ENCODE results near the gene LARP4B. TPM values are rescaled to one million over a fixed set of nuclear protein-coding genes. Genes with fewer than 3 reads are reported as not detected.
A peak's percentile ranks its signal among the peaks of the same experiment; 100 is the strongest.

The LARP4B gene
- polyA plus RNA-seq, 1 donor = 51.3 TPM

- DNase-seq = no peak
Measured at GRCh38 chr10:787933-788651, 143.4 kb downstream of the LARP4B start.

- DNase-seq = no peak
Measured at GRCh38 chr10:786633-787474, 144.7 kb downstream of the LARP4B start.

- DNase-seq = no peak
Measured at GRCh38 chr10:785861-786214, 145.7 kb downstream of the LARP4B start.

DNA sequence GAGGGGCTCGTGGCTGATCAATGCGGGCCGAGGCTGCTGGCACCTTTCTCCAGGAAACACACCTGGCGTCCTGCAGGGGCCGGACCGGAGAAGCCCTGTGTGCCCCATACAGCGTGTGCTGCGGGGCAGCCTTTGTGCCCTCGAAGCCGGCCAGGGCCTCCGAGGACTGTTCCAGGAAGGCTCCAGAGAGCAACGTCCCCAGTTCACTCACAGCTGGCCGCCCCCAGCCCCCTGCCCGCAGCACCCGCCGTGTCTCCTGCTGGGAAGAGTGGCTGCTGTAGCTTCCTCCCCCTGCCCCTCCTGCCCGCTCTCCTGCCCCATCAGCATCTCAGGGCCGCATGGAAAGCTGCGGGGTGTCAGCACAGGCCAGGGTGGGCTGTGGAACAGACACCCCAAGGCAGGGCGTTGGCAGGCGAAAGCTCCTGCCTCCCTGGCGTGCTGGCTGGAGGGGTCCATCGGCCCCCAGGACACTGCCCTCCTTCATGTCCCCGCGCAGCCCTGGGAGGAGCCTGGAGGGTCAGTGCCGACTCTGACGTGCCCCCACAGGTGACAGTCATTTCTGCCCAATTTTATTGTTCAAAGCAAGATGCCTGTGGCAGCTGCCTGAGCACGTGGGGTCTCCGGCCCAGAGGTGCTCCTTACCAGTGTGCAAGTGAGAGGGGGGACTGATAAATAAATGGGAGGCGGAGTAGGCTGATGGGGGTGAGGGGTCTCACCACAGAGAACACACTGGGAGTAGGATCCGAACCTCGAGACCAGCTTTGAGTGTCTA is 146.2 kb downstream of the LARP4B start:
- DNase-seq = no peak

GRCh38 chr10:784403-785088 is 147.0 kb downstream of the LARP4B start:
- peak; percentile 46 for DNase-seq

GRCh38 chr10:782751-783648 is 148.5 kb downstream of the LARP4B start:
- DNase-seq = no peak

DNA sequence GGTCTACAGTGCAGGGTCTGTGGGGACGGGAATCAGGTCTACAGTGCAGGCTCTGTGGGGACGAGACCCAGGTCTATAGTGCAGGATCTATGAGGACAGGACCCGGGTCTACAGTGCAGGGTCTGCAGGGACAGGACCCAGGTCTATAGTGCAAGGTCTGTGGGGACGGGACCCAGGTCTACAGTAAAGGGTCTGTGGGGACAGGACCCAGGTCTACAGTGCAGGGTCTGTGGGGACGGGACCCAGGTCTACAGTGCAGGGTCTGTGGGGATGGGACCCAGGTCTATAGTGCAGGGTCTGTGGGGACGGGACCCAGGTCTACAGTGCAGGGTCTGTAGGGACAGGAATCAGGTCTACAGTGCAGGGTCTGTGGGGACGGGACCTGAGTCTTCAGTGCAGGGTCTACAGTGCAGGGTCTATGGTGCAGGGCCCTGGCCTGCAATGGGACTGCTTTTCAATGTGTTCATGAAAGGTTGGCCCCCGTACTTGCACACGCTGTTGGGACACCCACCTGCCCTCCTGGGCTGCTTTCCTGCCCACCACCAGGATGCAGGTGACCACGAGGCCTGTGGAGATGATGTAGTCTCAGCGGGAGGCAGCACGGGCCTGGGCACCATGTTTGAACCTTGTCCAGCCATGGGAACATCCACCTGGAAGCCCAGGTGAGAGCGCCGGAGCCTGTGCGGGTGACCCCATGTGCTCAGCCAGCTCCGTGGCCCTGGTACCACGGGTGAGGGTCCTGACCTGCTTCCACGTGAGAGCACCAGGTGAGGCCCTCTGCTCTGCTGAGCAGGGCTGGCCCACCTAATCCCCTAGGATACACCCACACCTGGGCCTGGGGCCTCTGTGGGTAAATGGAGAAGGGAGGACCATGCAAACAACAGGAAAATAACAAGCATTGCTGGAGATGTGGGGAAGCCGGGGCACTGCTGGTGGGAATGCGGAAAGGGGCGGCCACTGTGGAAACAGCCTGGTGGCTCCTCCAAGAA is 150.7 kb downstream of the LARP4B start:
- DNase-seq = no peak

GRCh38 chr10:778626-779330 is 152.7 kb downstream of the LARP4B start:
- no peak for DNase-seq

DNA sequence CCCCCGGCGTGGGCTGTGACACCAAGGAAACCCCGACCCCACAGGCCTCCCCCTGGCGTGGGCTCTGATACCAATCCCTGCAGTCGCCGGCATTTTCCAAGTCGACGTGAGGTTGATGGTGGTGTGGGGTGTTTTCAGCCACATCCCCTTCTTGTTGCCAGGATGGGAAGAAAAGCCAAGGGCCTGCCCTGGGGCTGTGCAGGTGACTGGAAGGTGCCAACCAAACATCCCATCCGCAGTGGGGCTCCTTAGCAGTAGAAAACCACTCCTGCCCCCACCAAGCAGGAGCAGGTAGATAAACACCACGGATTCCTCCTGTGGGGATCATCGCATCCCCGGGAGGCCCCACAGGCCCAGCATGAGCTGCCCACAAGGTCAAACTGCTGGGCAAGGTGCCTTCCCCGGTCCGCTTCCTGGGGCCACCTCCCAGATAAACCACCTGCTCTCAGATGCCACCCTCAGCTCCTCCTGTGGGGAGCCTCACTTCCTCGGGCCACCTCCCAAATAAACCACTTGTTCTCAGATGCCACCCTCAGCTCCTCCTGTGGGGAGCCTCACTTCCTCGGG is 153.5 kb downstream of the LARP4B start:
- DNase-seq = no peak

GRCh38 chr10:776772-777171 is 154.7 kb downstream of the LARP4B start:
- no peak for DNase-seq

DNA sequence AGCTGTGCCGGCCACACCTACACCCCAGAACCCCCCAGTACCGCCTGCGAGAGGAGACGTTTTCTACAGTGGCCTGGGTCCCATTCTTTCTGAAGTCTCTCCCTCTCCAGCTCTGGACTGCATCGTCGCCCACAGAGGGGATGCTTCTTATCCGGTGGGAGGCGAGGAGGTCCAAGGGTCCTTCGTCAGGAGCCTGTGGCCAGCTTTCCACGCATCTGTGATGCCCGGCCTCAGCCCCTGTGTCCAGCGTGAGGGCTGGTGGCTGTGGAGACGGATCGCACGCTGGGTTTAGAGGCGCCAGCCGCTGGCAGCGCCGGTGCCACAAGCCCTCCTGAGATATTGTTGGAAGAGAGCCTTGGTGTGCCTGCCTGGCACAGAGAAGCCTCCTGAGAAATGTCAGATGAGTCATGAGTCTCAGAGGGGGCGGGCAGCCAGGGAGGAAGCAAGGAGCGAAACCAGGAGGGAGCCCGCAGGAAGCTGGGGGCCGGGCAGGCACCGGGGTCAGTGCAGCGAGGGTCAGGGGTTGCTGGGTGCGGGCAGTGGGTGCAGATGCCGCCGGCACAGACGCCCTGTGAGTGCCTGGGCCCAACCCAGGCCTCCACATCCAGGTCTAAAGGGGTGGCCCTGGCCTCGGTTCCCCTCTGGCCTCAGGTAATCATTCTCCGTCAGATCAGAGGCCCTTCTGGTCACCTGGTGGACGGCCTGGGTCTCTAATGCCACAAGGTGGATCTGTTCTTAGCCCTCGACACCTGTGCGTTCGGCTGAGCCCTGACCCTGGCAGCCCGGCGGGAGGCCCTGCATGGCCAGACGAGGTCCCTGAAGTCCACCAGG is 156.0 kb downstream of the LARP4B start:
- no peak for DNase-seq

DNA sequence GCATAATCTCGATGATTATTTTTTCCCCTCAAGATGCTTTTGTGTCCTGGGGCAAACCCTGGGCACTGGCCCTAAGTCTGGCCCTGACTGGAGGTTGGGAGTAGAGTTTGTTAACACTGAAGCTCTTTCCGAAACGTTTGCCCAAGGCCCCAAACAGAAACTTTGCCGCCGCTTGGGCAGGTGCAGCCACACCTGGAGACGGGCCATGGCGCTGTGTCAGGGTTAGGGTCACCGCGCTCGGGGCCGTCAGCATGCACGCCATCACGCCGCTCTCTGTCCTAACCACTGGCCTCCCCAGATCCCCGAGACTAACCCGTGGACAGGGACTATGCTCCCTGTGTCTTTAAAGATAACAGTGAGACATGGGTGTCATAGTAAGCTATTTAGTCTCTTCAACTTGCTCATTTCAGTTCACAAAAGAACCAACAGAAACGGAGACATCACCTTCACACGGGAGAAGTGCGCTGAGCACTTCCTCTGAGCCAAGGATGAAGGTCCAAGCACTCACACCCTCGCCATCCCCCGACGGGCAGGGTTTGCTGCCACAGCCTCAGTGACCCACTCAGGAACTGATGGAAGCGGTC is 156.8 kb downstream of the LARP4B start:
- DNase-seq = no peak

DNA sequence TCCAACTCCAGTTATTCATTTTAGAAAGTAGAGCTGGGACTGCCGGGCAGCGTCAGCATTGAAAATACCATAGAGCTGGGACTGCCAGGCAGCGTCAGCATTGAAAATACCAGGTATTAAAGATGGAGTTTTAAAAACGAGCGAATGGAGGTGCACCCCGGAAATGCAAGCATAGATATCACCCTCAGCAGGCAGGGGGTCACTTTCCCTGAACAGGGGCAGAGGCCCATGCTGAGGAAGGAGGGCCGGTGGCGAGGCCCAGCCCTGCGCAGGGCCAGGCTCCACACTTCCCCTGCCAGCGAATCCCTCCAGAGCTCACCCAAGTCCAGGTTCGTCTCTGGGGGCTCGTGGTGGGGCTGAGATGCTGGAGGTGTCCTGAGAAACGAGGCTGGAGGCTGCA is 157.3 kb downstream of the LARP4B start:
- DNase-seq = no peak

DNA sequence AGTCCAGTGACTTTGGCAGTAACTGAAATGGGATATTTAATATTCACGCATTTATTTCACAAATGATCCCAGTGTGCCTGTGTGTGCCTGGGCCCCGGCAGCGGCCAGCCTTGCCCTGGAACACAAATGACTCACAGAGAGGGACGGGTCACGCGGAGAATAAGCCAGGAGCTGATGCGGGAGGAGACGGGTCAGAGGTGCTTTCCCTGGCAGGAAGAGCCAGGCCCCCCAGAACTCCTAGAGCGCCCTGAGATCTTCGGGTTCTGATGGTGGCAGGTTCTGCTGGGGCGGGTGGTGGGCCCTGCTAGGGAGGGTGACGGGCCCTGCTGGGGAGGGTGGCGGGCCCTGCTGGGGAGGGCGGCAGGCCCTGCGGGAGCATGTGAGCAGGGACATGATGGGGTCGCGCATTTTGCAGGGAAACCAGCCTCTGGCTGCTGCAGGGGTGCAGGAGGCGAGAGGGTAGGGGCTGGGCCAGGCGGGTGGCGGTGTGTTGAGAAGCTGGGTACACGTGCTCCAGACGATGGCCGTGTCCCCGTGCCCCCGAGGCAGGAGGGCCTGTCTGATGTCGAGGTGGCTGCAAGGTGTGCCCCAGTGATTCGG is 157.8 kb downstream of the LARP4B start:
- DNase-seq = no peak

- no peak for DNase-seq
Measured at GRCh38 chr10:772227-772637, 159.3 kb downstream of the LARP4B start.

DNA sequence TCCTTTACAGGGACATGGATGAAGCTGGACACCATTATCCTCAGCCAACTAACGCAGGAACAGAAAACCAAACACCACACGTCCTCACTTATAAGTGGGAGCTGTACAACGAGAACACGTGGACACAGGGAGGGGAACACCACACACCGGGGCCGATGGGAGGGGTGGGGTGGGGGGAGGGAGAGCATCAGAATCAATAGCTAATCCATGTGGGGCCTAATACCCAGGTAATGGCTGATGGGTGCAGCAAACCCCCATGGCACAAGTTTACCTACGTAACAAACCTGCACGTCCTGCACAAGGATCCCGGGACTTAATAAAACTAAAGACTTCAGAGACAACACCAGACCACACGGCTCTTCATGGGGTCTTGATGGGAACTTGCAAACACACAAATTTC is 159.9 kb downstream of the LARP4B start:
- no peak for DNase-seq

DNA sequence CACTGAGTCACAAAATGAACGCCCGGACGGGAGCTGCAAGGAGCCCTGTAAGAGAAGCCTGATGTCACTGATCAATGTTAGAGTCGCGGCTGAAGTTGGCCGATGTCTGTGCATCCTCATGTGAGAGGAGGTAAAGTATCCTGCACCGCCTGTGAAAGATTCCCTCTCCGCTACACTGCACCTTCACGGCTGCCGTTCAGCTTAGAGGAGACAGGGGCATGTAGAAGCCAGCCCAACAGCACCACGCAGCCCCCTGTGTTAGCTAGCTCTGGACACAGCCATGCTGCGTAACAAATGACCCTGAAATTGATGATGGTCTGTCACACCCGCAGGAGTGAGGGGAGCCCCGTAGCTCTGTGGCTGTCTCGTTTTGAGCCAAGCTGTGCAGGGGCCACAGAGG is 160.5 kb downstream of the LARP4B start:
- DNase-seq = no peak
